Tibial artery (tissue), 4 donors: ENCODE measurements around the gene DBN1.
A peak's percentile ranks its signal among the peaks of the same experiment; 100 is the strongest.

Experiments used
- DNase-seq, 2 donors: peaks; one replicate each; pipeline ENCODE4 v3.0.0-alpha.2; 2019
- H3K27ac ChIP-seq, 2 donors: fragments of 200-600 bp; sonication (generic) in 1 of 2; 1 replicate in 1 of 2; 2 replicates in 1 of 2; pipeline ENCODE4 v1.5.1; 2018 to 2019; ENCODE audit warnings: mild to moderate bottlenecking in 1 of 2
- H3K27me3 ChIP-seq, 2 donors: fragments of 200-600 bp; sonication (generic) in 1 of 2; one replicate each; pipeline versions ENCODE4 v1.5.1 to v1.6.0; 2016 to 2019
- H3K36me3 ChIP-seq, 3 donors: fragments of 200-600 bp; sonication (generic) in 2 of 3; one replicate each; pipeline ENCODE4 v1.5.1; 2016 to 2019; ENCODE audit warnings: mild to moderate bottlenecking in 2 of 3
- H3K4me1 ChIP-seq, 4 donors: fragments of 200-600 bp; sonication (generic) in 2 of 4; 1 replicate in 3 of 4; 2 replicates in 1 of 4; pipeline ENCODE4 v1.5.1; 2016 to 2019
- H3K4me3 ChIP-seq, 2 donors: fragments of 200-600 bp; sonication (generic) in 1 of 2; 1 replicate in 1 of 2; 2 replicates in 1 of 2; pipeline ENCODE4 v1.5.1; 2018 to 2019; ENCODE audit warnings: mild to moderate bottlenecking in 2 of 2
- H3K9me3 ChIP-seq, 3 donors: fragments of 200-600 bp; sonication (generic) in 1 of 3; one replicate each; pipeline ENCODE4 v1.5.1; 2016 to 2019
- intact Hi-C: fragments of 100-400 bp; cut with DNase I; formaldehyde crosslinking; loops from one replicate; pipeline ENCODE4 v1.15.0; 2023; ENCODE audit warnings: low total_unique reads
- TF ChIP-seq, protein P1 (sequence below), 2 experiments: fragments of 200-600 bp in 1 of 2; fragments of 450-650 bp in 1 of 2; IDR thresholded peaks; one replicate each; pipeline ENCODE4 v1.5.1; 2017 to 2019; ENCODE audit warnings: antibody characterized with exemption in 2 of 2, mild to moderate bottlenecking in 1 of 2, moderate library complexity in 1 of 2

DBN1 gene

DNA sequence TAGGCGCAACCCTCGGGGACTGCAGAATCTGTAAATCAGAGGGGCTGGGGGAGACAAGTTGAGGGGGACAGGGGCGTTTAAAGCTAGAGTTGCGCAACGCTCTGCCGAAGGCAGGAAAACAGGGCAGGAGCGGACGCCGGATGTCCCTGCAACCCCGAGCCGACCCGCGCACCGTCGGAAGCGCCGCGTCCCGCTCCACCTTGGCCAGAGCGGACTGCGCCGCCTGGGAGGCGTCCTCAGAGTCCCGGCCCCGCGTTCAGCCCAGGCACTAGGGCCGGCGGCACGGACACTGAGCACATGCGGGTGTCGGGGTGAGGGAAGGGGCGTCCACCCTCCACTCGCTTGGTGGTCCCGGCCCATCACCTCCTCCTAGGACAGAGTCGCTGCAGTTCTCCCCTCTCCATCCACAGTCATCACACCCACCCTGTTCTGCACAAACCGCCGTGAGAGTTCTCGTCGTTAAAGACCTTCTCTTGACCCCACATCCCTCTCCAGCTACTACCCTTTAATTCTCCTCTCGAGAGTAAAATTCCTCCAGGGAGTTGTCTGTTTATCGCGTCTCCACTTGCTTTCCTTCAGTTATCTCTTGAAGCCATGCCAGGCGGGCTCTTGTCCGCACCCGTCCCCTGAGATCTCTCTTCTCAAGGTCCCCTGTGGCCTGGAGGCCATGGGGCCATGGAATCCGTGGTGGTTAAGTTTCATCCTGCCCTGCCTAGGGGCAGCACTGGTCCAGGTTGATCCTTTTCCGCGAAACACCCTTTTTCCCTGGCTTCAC, 24.8 kb upstream of the DBN1 start:
- H3K4me3 ChIP-seq = peak overlapping the region; percentile 83 to 100
- intact Hi-C loops = loop anchor here (2.0 kb wide), 1 partner anchor 43 kb away; no protein-coding TSS in a partner anchor
- TF ChIP-seq, protein P1, sequence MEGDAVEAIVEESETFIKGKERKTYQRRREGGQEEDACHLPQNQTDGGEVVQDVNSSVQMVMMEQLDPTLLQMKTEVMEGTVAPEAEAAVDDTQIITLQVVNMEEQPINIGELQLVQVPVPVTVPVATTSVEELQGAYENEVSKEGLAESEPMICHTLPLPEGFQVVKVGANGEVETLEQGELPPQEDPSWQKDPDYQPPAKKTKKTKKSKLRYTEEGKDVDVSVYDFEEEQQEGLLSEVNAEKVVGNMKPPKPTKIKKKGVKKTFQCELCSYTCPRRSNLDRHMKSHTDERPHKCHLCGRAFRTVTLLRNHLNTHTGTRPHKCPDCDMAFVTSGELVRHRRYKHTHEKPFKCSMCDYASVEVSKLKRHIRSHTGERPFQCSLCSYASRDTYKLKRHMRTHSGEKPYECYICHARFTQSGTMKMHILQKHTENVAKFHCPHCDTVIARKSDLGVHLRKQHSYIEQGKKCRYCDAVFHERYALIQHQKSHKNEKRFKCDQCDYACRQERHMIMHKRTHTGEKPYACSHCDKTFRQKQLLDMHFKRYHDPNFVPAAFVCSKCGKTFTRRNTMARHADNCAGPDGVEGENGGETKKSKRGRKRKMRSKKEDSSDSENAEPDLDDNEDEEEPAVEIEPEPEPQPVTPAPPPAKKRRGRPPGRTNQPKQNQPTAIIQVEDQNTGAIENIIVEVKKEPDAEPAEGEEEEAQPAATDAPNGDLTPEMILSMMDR (IDR thresholded peaks at IDR 0.05) = no peak
- no peaks in the 10 kb centered on the region for H3K9me3 ChIP-seq
- peaks cover 0 to 7% (median 5%) of the 10 kb centered on the region in 3 donors for H3K36me3 ChIP-seq
- peak overlapping the region; percentile 92 to 100 for H3K27ac ChIP-seq
- peaks cover 7 to 51% (median 42%) of the 10 kb centered on the region in 4 donors for H3K4me1 ChIP-seq
- no peaks in the 10 kb centered on the region for H3K27me3 ChIP-seq
- no peak for DNase-seq

DNA sequence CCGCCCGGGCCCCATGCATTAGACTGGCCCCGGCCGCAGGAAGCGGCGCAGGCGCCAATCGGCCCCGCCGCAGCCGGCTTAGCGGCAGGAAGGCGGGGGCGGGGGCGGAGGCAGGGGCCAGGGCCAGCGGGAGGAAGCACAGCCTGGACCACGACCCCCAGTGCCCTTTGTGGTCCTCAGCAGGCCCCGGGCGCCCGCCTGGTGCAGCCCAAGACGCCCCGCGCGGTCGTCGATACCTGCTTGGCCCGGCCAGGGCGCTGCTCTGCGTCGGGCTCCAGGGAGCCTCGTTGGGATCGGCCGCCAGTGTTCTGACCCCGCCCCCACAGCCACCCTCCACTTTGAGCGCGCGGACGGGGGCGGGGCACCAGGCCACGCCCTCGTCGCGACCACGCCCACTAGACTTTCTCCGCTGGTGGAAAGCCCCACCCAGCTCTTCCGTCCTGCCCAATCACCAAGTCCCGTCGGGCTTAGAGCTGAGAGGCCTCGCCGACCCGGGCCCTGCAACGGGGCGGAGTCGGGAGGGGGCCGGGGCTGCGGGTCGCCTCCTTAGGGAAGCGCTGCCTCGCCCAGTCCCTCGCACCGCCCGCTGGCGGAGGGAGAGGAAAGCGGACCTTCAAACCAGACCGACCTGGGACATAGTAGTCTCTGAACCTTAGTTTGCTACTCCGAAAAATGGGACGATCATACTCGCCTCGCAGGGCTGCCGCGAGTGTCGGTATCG, 24.0 kb upstream of the DBN1 start, which contains the start of gene PDLIM7:
TSS of gene PDLIM7 (minus strand) at position 313 of the 721 bp plus-strand sequence. CDS start 1,092 bp downstream, outside the sequence.
- Histone ChIP-seq H3K36me3 (peaks cover 2 to 10% (median 6%) of the 10 kb centered on the region in 3 donors), H3K27me3 (no peaks in the 10 kb centered on the region), H3K4me3 (peak within 1 kb of the TSS; percentile 83 to 100), H3K4me1 (peaks cover 7 to 59% (median 50%) of the 10 kb centered on the region in 4 donors), H3K9me3 (no peaks in the 10 kb centered on the region), H3K27ac (peak within 1 kb of the TSS; percentile 92 to 100)
- TF ChIP-seq, protein P1 (IDR thresholded peaks at IDR 0.05) = peak in 1 of 2 experiments; percentile 1
- peak; percentile 96 to 99 for DNase-seq
- intact Hi-C loops = loop anchor here (2.0 kb wide), 1 partner anchor 43 kb away; no protein-coding TSS in a partner anchor

DNA sequence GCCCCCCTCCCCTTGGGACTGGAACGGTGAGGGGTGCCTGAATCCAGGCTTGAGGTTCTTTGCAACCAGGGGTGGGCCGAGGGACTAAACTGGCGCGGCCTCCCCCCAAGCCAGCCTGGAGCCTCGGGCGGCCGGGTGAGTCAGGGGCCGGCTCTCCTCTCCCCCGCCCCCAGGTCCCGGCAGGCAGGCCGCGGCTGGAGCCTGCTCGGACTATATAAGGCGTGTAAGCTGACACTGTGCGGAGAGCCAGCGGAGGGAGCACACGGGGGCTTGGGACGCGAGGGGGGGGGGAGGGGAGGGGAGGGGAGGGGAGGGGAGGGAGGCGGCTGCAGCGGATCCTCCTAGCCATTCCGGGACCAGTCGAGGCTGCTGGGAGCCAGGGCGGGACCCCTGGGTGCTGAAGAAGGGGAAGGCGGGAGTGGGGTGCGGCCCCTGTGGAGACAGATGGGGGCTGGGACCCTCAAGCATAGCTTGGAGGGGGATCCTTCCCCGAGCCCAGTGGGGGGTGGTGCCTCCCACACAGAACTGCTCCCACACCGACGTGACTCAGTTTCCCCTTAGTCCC, 23.4 kb upstream of the DBN1 start:
- no peaks in the 10 kb centered on the region for H3K9me3 ChIP-seq
- DNase-seq = peak; percentile 86 to 96
- no peaks in the 10 kb centered on the region for H3K27me3 ChIP-seq
- peaks cover 7 to 65% (median 56%) of the 10 kb centered on the region in 4 donors for H3K4me1 ChIP-seq
- peak overlapping the region; percentile 92 to 100 for H3K27ac ChIP-seq
- TF ChIP-seq, protein P1 (IDR thresholded peaks at IDR 0.05) = no peak
- H3K4me3 ChIP-seq = peak overlapping the region; percentile 83 to 100
- intact Hi-C loops = no loop called here
- H3K36me3 ChIP-seq = peaks cover 8 to 17% (median 13%) of the 10 kb centered on the region in 3 donors

DNA sequence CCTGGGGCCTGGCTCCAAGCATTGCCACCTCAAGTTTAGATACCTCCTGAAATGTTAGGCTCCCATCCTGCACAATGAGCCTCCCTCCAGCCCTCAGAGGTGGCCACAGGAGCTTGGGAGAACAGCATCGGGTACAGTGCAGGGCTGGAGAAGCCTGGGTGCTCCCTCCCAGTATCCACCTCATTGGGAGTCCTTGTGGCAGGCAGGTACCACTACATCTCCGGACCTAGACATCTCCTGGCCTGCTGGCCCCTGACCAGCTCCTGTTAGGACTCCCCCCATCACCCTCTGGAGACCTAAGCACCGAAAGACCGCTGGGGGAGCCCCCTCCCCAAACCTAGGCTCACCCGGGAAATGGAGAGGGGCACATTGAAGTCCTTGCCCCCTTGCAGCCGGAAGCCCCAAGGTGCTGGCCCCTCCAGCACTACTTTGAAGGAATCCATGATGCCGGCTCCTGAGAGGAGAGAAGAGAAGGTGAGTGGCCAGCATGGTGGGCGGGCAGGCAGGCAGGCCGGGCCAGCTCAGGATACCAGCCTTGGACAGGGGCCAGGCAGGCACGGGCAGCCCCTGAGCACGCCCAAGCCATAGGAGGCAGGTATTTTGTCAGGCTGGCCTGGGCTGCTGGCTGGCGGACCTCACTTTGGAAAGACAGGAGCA, 22.8 kb upstream of the DBN1 start:
- Histone ChIP-seq H3K27me3 (no peaks in the 10 kb centered on the region), H3K4me1 (peaks cover 7 to 71% (median 62%) of the 10 kb centered on the region in 4 donors), H3K4me3 (peak overlapping the region; percentile 83 to 100), H3K27ac (peak overlapping the region; percentile 92 to 100), H3K9me3 (no peaks in the 10 kb centered on the region), H3K36me3 (peaks cover 14 to 19% (median 16%) of the 10 kb centered on the region in 3 donors)
- TF ChIP-seq, protein P1 (IDR thresholded peaks at IDR 0.05) = peak; percentile 13 to 23
- intact Hi-C loops = no loop called here
- peak in 1 of 2 donors; percentile 79 for DNase-seq
